Measurements from ENCODE around the gene GPR37. TPM values are rescaled to one million over a fixed set of nuclear protein-coding genes. Genes with fewer than 3 reads are reported as not detected.

GPR37 gene
- total RNA-seq, 4 donors from 2014 or later, result 3.1 to 6.9 (median 6.1) TPM

GRCh38 chr7:124698964-124699363 lies 66.6 kb downstream of the GPR37 start:
- no peaks in the 10 kb centered on the region for H3K27me3 ChIP-seq
- H3K4me3 ChIP-seq, result no peak overlapping the region
- 64% methylated on average over 3 of the region's 3 CpGs for WGBS
- H3K36me3 ChIP-seq, result no peaks in the 10 kb centered on the region
- H3K4me1 ChIP-seq, result peaks cover 10% of the 10 kb centered on the region
- TF ChIP-seq POLR2A (IDR thresholded peaks at IDR 0.05), result no peak
- TF ChIP-seq POLR2AphosphoS5 (IDR thresholded peaks at IDR 0.05), result no peak
- TF ChIP-seq EP300 (IDR thresholded peaks at IDR 0.05), result no peak
- no peak for TF ChIP-seq CTCF (IDR thresholded peaks at IDR 0.05)
- H3K27ac ChIP-seq, result no peak overlapping the region
- DNase-seq (ENCODE audit: low spot score in 2 of 2), result no peak
- H3K9me3 ChIP-seq, result no peaks in the 10 kb centered on the region

GRCh38 chr7:124697746-124698145 lies 67.8 kb downstream of the GPR37 start:
- TF ChIP-seq CTCF (IDR thresholded peaks at IDR 0.05) (no peak), POLR2A (IDR thresholded peaks at IDR 0.05) (no peak), EP300 (IDR thresholded peaks at IDR 0.05) (no peak), POLR2AphosphoS5 (IDR thresholded peaks at IDR 0.05) (no peak)
- H3K36me3 ChIP-seq, result no peaks in the 10 kb centered on the region
- no peaks in the 10 kb centered on the region for H3K27me3 ChIP-seq
- no peaks in the 10 kb centered on the region for H3K9me3 ChIP-seq
- WGBS, result 81% methylated on average over 4 of the region's 4 CpGs
- no peak overlapping the region for H3K27ac ChIP-seq
- H3K4me3 ChIP-seq, result no peak overlapping the region
- peaks cover 9% of the 10 kb centered on the region for H3K4me1 ChIP-seq
- DNase-seq (ENCODE audit: low spot score in 2 of 2), result no peak

Other genes starting within 250 kb of the GPR37 start
- gene POT1, start 164.0 kb upstream of the GPR37 start, total RNA-seq, result 10 to 100 TPM in 2 of 4 donors, 1 to 10 TPM in 2; 7.4 to 30.0 (median 16.2) TPM

Measured in suprapubic skin (tissue), 4 donors.